Stimulated activated CD8-positive, alpha-beta memory T cell treated with anti-CD3 and anti-CD28 coated beads, Interleukin-15, amount 100 ng/mL, for 1 hour (primary cell): ENCODE data around the gene GKN1.
"Not testable (repeated sequence)": the region's sequence is repeated elsewhere in the genome, so short reads cannot be mapped to it uniquely, and the experiment has no call there.

ENCODE experiments used
- DNase-seq: peaks from one replicate; pipeline ENCODE4 v3.0.0-alpha.2; 2020; ENCODE audit warnings: low read depth

GKN1 gene

GRCh38 chr2:68974251-68974650 lies at the start of gene GKN1:
GKN1 (plus strand) TSS chr2:68974636; CDS start chr2:68974678, 42 bp downstream.
- DNase-seq, result no peak

GRCh38 chr2:68925295-68925896 lies 49.0 kb upstream of the GKN1 start:
- DNase-seq, result peak; percentile 35

- DNase-seq, result no peak
These were observed 47.6 kb upstream of the GKN1 start for GRCh38 chr2:68926796-68927195.

GRCh38 chr2:68931149-68931711 lies 43.2 kb upstream of the GKN1 start:
- no peak for DNase-seq

GRCh38 chr2:68931799-68932198 lies 42.6 kb upstream of the GKN1 start:
- no peak for DNase-seq

GRCh38 chr2:68932402-68932801 lies 42.0 kb upstream of the GKN1 start:
- no peak for DNase-seq

- DNase-seq, result no peak
These were observed 40.4 kb upstream of the GKN1 start for GRCh38 chr2:68934021-68934420.

- no peak for DNase-seq
These were observed 39.0 kb upstream of the GKN1 start for GRCh38 chr2:68935471-68935870.

- no peak for DNase-seq
These were observed 38.0 kb upstream of the GKN1 start for GRCh38 chr2:68936427-68936826.

- no peak for DNase-seq
These were observed 37.5 kb upstream of the GKN1 start for GRCh38 chr2:68936889-68937288.

- no peak for DNase-seq
These were observed 36.9 kb upstream of the GKN1 start for GRCh38 chr2:68937346-68938055.

- no peak for DNase-seq
These were observed 35.5 kb upstream of the GKN1 start for GRCh38 chr2:68938938-68939337.

GRCh38 chr2:68939962-68940361 lies 34.5 kb upstream of the GKN1 start:
- DNase-seq, result no peak

GRCh38 chr2:68940369-68940768 lies 34.1 kb upstream of the GKN1 start:
- no peak for DNase-seq

GRCh38 chr2:68942827-68943226 lies 31.6 kb upstream of the GKN1 start:
- no peak for DNase-seq

- DNase-seq, result peak; percentile 17
These were observed 30.6 kb upstream of the GKN1 start for GRCh38 chr2:68943581-68944568.

GRCh38 chr2:68946117-68946516 lies 28.3 kb upstream of the GKN1 start:
- DNase-seq, result no peak

GRCh38 chr2:68948710-68949109 lies 25.7 kb upstream of the GKN1 start:
- DNase-seq, result no peak

GRCh38 chr2:68951899-68952298 lies 22.5 kb upstream of the GKN1 start:
- DNase-seq, result no peak

- no peak for DNase-seq
These were observed 21.4 kb upstream of the GKN1 start, which contains the start of gene GKN2 for GRCh38 chr2:68952887-68953521. GKN2 (minus strand) TSS chr2:68952893; CDS start chr2:68952861, 32 bp downstream.

GRCh38 chr2:68955432-68955831 lies 19.0 kb upstream of the GKN1 start:
- not testable (repeated sequence) for DNase-seq

GRCh38 chr2:68959001-68959400 lies 15.4 kb upstream of the GKN1 start:
- no peak for DNase-seq
